Measurements from ENCODE around the gene TAS2R43. TPM values are rescaled to one million over a fixed set of nuclear protein-coding genes. Genes with fewer than 3 reads are reported as not detected.

The TAS2R43 gene
- total RNA-seq, 1 experiment from 2014 or later = 0.48 TPM

- Histone ChIP-seq H3K9me3 (ENCODE audit: control insufficient read depth, low read depth, low read length) (no peaks in the 10 kb centered on the region), H2BK5ac (ENCODE audit: insufficient read length, low read length) (no peak overlapping the region), H2AFZ (ENCODE audit: low read length) (no peak overlapping the region), H4K20me1 (ENCODE audit: control insufficient read depth, insufficient read depth, insufficient read length) (no peaks in the 10 kb centered on the region), H3K79me2 (ENCODE audit: insufficient read depth, low read length) (peaks cover 2% of the 10 kb centered on the region; the same call in 1 of the 2 replicates), H3K27me3 (ENCODE audit: insufficient read depth, low read length) (no peaks in the 10 kb centered on the region; the same call in 1 of the 2 replicates), H3T11ph (ENCODE audit: low read length) (no peak overlapping the region), H2BK15ac (ENCODE audit: low read depth, low read length) (no peak overlapping the region), H3K27ac (ENCODE audit: insufficient read length, low read depth, low read length) (no peak overlapping the region), H2AK5ac (ENCODE audit: insufficient read length, low read length) (no peak overlapping the region), H3K9ac (ENCODE audit: extremely low read depth, insufficient read length, low read length) (no peak overlapping the region), H2BK20ac (ENCODE audit: low read depth, low read length, poor library complexity, severe bottlenecking) (no peak overlapping the region), H3K79me1 (ENCODE audit: insufficient read depth, low read depth, low read length, poor library complexity, severe bottlenecking) (no peaks in the 10 kb centered on the region), H3K4ac (ENCODE audit: low read depth, low read length) (no peak overlapping the region), H3K14ac (ENCODE audit: insufficient read depth, low read length) (no peak overlapping the region), H3K4me2 (ENCODE audit: insufficient read depth, insufficient read length, low read length) (no peak overlapping the region), H3K18ac (ENCODE audit: insufficient read length, low read depth, low read length) (no peak overlapping the region), H4K5ac (ENCODE audit: insufficient read length, low read depth, low read length) (no peak overlapping the region), H2BK120ac (ENCODE audit: low read depth, low read length, poor library complexity, severe bottlenecking) (no peak overlapping the region), H3K56ac (ENCODE audit: insufficient read length, low read depth, low read length) (no peak overlapping the region), H3K4me1 (ENCODE audit: insufficient read depth, low read length) (no peaks in the 10 kb centered on the region; the same call in 1 of the 2 replicates), H2BK12ac (ENCODE audit: insufficient read length, low read depth, low read length) (no peak overlapping the region), H3K23me2 (ENCODE audit: insufficient read length, low read depth, low read length, poor library complexity, severe bottlenecking) (no peaks in the 10 kb centered on the region), H4K91ac (ENCODE audit: insufficient read length, low read depth, low read length) (no peak overlapping the region), H3K23ac (ENCODE audit: insufficient read length, low read depth, low read length) (no peak overlapping the region), H4K8ac (replicated peaks; ENCODE audit: insufficient read length, low read depth, low read length) (no peak overlapping the region)
- no peak for TF ChIP-seq CTCF (conservative IDR thresholded peaks at IDR 0.05)
- peak; percentile 62 for DNase-seq
- no peak overlapping the region for H3K4me3 Mint-ChIP-seq
- H3K27me3 Mint-ChIP-seq (ENCODE audit: low read depth) = no peaks in the 10 kb centered on the region; the same call in none of the 2 replicates
- peaks cover 18 to 19% of the 10 kb centered on the region in 2 experiments for H3K4me1 Mint-ChIP-seq
- peaks cover 0 to 4% (median 0%) of the 10 kb centered on the region in 3 experiments; a peak in 3 of 7 replicates for H3K36me3 Mint-ChIP-seq (ENCODE audit: insufficient read depth in 1 of 3, low read depth in 3 of 3)
- H3K27ac Mint-ChIP-seq = peak overlapping the region in 1 of 3 experiments; percentile 18; a peak in 3 of 7 replicates
- H3K9me3 Mint-ChIP-seq = no peaks in the 10 kb centered on the region
- no CpG with 5 or more reads among the region's 4 CpGs for WGBS (ENCODE audit: extremely low coverage, insufficient read length, low lambda C conversion rate)
Observed at GRCh38 chr12:11071414-11071813, 20.7 kb downstream of the TAS2R43 start.
